ENCODE data around the gene C1orf226. TPM values are rescaled to one million over a fixed set of nuclear protein-coding genes. Genes with fewer than 3 reads are reported as not detected.

The C1orf226 gene
- total RNA-seq, 4 donors from 2014 or later, result 0.36 to 0.95 (median 0.60) TPM

DNA sequence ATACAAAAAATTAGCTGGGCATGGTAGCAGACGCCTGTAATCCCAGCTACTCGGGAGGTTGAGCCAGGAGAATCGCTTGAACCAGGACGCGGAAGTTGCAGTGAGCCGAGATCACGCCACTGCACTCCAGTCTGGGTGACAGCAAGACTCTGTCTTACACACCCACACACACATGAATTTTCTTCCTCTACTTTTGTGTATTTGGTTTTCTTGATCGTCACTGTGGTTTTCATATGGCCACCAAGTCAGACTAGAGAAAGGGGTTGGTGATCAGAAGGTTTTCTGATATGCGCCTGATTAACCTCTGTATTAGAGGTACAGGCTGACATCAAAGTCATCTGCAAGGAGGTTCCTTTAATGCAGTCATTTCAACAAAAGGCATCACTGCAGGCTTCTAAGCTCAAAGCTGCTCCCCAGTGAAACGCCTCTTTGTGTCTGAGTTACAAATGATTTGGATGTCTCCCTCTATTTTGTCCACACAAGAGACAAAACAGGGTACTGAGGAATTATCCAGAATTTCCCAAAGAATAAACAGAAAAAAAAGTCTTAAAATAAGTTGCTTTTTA lies 19.3 kb downstream of the C1orf226 start:
- H3K36me3 ChIP-seq, result no peaks in the 10 kb centered on the region
- no peak for DNase-seq
- ATAC-seq, result no peak
- in situ Hi-C loops (cut with MboI; ENCODE audit: low sequenced_read_pairs in 4 of 4), result no loop called here
- no peak overlapping the region for H3K4me3 ChIP-seq
- H3K9me3 ChIP-seq, result no peaks in the 10 kb centered on the region
- intact Hi-C loops (cut with DNase I; ENCODE audit: low total_unique reads), result no loop called here
- no peaks in the 10 kb centered on the region for H3K4me1 ChIP-seq
- no peak for TF ChIP-seq POLR2A (IDR thresholded peaks at IDR 0.05)
- TF ChIP-seq, protein P1, sequence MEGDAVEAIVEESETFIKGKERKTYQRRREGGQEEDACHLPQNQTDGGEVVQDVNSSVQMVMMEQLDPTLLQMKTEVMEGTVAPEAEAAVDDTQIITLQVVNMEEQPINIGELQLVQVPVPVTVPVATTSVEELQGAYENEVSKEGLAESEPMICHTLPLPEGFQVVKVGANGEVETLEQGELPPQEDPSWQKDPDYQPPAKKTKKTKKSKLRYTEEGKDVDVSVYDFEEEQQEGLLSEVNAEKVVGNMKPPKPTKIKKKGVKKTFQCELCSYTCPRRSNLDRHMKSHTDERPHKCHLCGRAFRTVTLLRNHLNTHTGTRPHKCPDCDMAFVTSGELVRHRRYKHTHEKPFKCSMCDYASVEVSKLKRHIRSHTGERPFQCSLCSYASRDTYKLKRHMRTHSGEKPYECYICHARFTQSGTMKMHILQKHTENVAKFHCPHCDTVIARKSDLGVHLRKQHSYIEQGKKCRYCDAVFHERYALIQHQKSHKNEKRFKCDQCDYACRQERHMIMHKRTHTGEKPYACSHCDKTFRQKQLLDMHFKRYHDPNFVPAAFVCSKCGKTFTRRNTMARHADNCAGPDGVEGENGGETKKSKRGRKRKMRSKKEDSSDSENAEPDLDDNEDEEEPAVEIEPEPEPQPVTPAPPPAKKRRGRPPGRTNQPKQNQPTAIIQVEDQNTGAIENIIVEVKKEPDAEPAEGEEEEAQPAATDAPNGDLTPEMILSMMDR (IDR thresholded peaks at IDR 0.05 in 4 of 5, conservative IDR thresholded peaks at IDR 0.05 in 1 of 5), result no peak
- H3K27me3 ChIP-seq, result peaks cover 0 to 5% (median 0%) of the 10 kb centered on the region in 3 donors
- no peak overlapping the region for H3K27ac ChIP-seq

- H3K27me3 ChIP-seq, result no peaks in the 10 kb centered on the region
- H3K36me3 ChIP-seq, result no peaks in the 10 kb centered on the region
- in situ Hi-C loops (cut with MboI; ENCODE audit: low sequenced_read_pairs in 4 of 4), result no loop called here
- intact Hi-C loops (cut with DNase I; ENCODE audit: low total_unique reads), result no loop called here
- H3K4me3 ChIP-seq, result no peak overlapping the region
- ATAC-seq (no peak), DNase-seq (no peak)
- H3K27ac ChIP-seq, result no peak overlapping the region
- H3K9me3 ChIP-seq, result no peaks in the 10 kb centered on the region
- no peaks in the 10 kb centered on the region for H3K4me1 ChIP-seq
- TF ChIP-seq, protein P1 (IDR thresholded peaks at IDR 0.05 in 4 of 5, conservative IDR thresholded peaks at IDR 0.05 in 1 of 5), result no peak
- TF ChIP-seq POLR2A (IDR thresholded peaks at IDR 0.05), result no peak
These were observed 23.1 kb downstream of the C1orf226 start for GRCh38 chr1:162404550-162405160.

GRCh38 chr1:162405800-162406199 lies 24.3 kb downstream of the C1orf226 start:
- Histone ChIP-seq H3K4me1 (no peaks in the 10 kb centered on the region), H3K27me3 (no peaks in the 10 kb centered on the region), H3K9me3 (no peaks in the 10 kb centered on the region), H3K36me3 (no peaks in the 10 kb centered on the region), H3K27ac (no peak overlapping the region), H3K4me3 (no peak overlapping the region)
- in situ Hi-C loops (cut with MboI; ENCODE audit: low sequenced_read_pairs in 4 of 4) (no loop called here), intact Hi-C loops (cut with DNase I; ENCODE audit: low total_unique reads) (no loop called here)
- ATAC-seq (no peak), DNase-seq (no peak)
- TF ChIP-seq POLR2A (IDR thresholded peaks at IDR 0.05), result no peak
- TF ChIP-seq, protein P1 (IDR thresholded peaks at IDR 0.05 in 4 of 5, conservative IDR thresholded peaks at IDR 0.05 in 1 of 5), result no peak

DNA sequence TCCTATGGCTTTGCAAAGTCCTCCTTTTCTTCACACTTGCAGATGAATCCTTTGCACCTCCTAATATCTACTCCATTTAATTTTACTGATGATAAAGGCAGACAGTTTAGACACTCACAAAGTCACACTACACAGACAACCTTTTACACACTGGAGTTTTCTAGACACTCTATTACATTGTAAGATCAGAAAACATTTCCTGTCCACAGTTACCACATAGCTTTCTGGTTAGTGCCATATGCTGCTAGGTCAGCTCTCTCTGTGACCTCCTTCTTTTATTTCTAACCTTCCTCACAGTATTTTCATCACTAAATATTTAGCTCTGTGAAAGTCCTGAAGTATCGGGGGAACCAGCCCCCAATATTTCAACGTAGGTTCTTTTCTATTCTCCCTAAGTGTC lies 25.3 kb downstream of the C1orf226 start:
- TF ChIP-seq, protein P1 (IDR thresholded peaks at IDR 0.05 in 4 of 5, conservative IDR thresholded peaks at IDR 0.05 in 1 of 5), result no peak
- TF ChIP-seq POLR2A (IDR thresholded peaks at IDR 0.05), result no peak
- ATAC-seq, result no peak
- no peak overlapping the region for H3K27ac ChIP-seq
- in situ Hi-C loops (cut with MboI; ENCODE audit: low sequenced_read_pairs in 4 of 4) (no loop called here), intact Hi-C loops (cut with DNase I; ENCODE audit: low total_unique reads) (no loop called here)
- H3K36me3 ChIP-seq, result no peaks in the 10 kb centered on the region
- H3K9me3 ChIP-seq, result no peaks in the 10 kb centered on the region
- DNase-seq, result no peak
- H3K27me3 ChIP-seq, result no peaks in the 10 kb centered on the region
- H3K4me1 ChIP-seq, result no peaks in the 10 kb centered on the region
- H3K4me3 ChIP-seq, result no peak overlapping the region

Data from gastrocnemius medialis (tissue), 4 donors.